ENCODE measurements around the gene SLC35A4. TPM values are rescaled to one million over a fixed set of nuclear protein-coding genes. Genes with fewer than 3 reads are reported as not detected.

SLC35A4 gene
- total and polyA plus RNA-seq, 10 donors = 23.3 to 64.0 (median 55.8) TPM

- peaks cover 32 to 90% (median 69%) of the 10 kb centered on the region in 6 donors for H3K4me1 ChIP-seq
- intact Hi-C loops (cut with DNase I; ENCODE audit: low total_unique reads) = loop anchor here (5.0 kb wide), 1 partner anchor 71 kb away; the partner anchor contains the start of gene TMCO6
- H3K9me3 ChIP-seq = no peaks in the 10 kb centered on the region
- H3K4me3 ChIP-seq = no peak overlapping the region
- no peaks in the 10 kb centered on the region for H3K27me3 ChIP-seq (replicated peaks in 1 of 7)
- TF ChIP-seq CTCF (IDR thresholded peaks at IDR 0.05 in 8 of 11, conservative IDR thresholded peaks at IDR 0.05 in 3 of 11) (no peak), POLR2A (IDR thresholded peaks at IDR 0.05) (no peak), POLR2AphosphoS5 (IDR thresholded peaks at IDR 0.05) (no peak)
- peaks cover 0 to 56% (median 30%) of the 10 kb centered on the region in 6 donors for H3K36me3 ChIP-seq
- H3K27ac ChIP-seq = peak overlapping the region in 1 of 8 donors; percentile 85
- DNase-seq = no peak
- 83 to 100% (median 94%) methylated on average over 3 to 5 of the region's 5 CpGs for WGBS, 5 donors
Observed at GRCh38 chr5:140566665-140567064, 2.0 kb downstream of the SLC35A4 start.

DNA sequence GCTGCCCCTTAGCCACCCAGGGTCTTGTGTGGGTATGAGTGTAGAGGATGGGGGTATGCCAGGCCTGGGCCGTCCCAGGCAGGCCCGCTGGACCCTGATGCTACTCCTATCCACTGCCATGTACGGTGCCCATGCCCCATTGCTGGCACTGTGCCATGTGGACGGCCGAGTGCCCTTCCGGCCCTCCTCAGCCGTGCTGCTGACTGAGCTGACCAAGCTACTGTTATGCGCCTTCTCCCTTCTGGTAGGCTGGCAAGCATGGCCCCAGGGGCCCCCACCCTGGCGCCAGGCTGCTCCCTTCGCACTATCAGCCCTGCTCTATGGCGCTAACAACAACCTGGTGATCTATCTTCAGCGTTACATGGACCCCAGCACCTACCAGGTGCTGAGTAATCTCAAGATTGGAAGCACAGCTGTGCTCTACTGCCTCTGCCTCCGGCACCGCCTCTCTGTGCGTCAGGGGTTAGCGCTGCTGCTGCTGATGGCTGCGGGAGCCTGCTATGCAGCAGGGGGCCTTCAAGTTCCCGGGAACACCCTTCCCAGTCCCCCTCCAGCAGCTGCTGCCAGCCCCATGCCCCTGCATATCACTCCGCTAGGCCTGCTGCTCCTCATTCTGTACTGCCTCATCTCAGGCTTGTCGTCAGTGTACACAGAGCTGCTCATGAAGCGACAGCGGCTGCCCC, 2.6 kb downstream of the SLC35A4 start:
- intact Hi-C loops (cut with DNase I; ENCODE audit: low total_unique reads) = loop anchor here (5.0 kb wide), 1 partner anchor 70 kb away; the partner anchor contains the start of gene TMCO6
- no peak for DNase-seq
- Histone ChIP-seq H3K27me3 (replicated peaks in 1 of 7) (no peaks in the 10 kb centered on the region), H3K4me3 (no peak overlapping the region), H3K36me3 (peaks cover 0 to 51% (median 30%) of the 10 kb centered on the region in 6 donors), H3K27ac (peak overlapping the region in 2 of 8 donors; percentile 81 to 85), H3K9me3 (no peaks in the 10 kb centered on the region), H3K4me1 (peaks cover 32 to 90% (median 69%) of the 10 kb centered on the region in 6 donors)
- 87 to 94% (median 93%) methylated on average over 17 to 22 of the region's 22 CpGs for WGBS, 5 donors
- TF ChIP-seq POLR2A (IDR thresholded peaks at IDR 0.05) (no peak), POLR2AphosphoS5 (IDR thresholded peaks at IDR 0.05) (peak in 1 of 3 donors; percentile 34)

- intact Hi-C loops (cut with DNase I; ENCODE audit: low total_unique reads) = loop anchor here (5.0 kb wide), 1 partner anchor 69 kb away; the partner anchor contains the start of gene TMCO6
- DNase-seq = no peak
- Histone ChIP-seq H3K9me3 (no peaks in the 10 kb centered on the region), H3K4me3 (no peak overlapping the region), H3K27ac (peak overlapping the region in 3 of 8 donors; percentile 76 to 85 (median 81)), H3K36me3 (peaks cover 0 to 50% (median 30%) of the 10 kb centered on the region in 6 donors), H3K4me1 (peaks cover 29 to 85% (median 63%) of the 10 kb centered on the region in 6 donors), H3K27me3 (replicated peaks in 1 of 7) (no peaks in the 10 kb centered on the region)
- no peak for TF ChIP-seq POLR2A (IDR thresholded peaks at IDR 0.05)
- TF ChIP-seq CTCF (IDR thresholded peaks at IDR 0.05 in 8 of 11, conservative IDR thresholded peaks at IDR 0.05 in 3 of 11) = no peak
- TF ChIP-seq POLR2AphosphoS5 (IDR thresholded peaks at IDR 0.05) = no peak
- WGBS, 5 donors = 95 to 99% (median 97%) methylated on average over 13 of the region's 13 CpGs
Observed at GRCh38 chr5:140567871-140568270, 3.2 kb downstream of the SLC35A4 start.

GRCh38 chr5:140568443-140569063, 3.9 kb downstream of the SLC35A4 start:
- DNase-seq = no peak
- H3K9me3 ChIP-seq = no peaks in the 10 kb centered on the region
- H3K36me3 ChIP-seq = peaks cover 0 to 50% (median 30%) of the 10 kb centered on the region in 6 donors
- intact Hi-C loops (cut with DNase I; ENCODE audit: low total_unique reads) = loop anchor here (5.0 kb wide), 1 partner anchor 69 kb away; the partner anchor contains the start of gene TMCO6
- H3K27ac ChIP-seq = peak overlapping the region; percentile 43 to 86 (median 74)
- TF ChIP-seq POLR2A (IDR thresholded peaks at IDR 0.05) (no peak), CTCF (IDR thresholded peaks at IDR 0.05 in 8 of 11, conservative IDR thresholded peaks at IDR 0.05 in 3 of 11) (no peak), POLR2AphosphoS5 (IDR thresholded peaks at IDR 0.05) (no peak)
- H3K4me1 ChIP-seq = peaks cover 22 to 82% (median 57%) of the 10 kb centered on the region in 6 donors
- H3K27me3 ChIP-seq (replicated peaks in 1 of 7) = no peaks in the 10 kb centered on the region
- peak overlapping the region in 1 of 8 donors; percentile 43 for H3K4me3 ChIP-seq
- 75 to 100% (median 95%) methylated on average over 2 of the region's 2 CpGs for WGBS, 5 donors
